ENCODE data around the gene UNC45B.
"Not testable (repeated sequence)": the region's sequence is repeated elsewhere in the genome, so short reads cannot be mapped to it uniquely, and the experiment has no call there.

UNC45B gene

GRCh38 chr17:35170968-35171771 lies 23.6 kb downstream of the UNC45B start:
- no peak for DNase-seq (ENCODE audit: low read depth, low spot score)

GRCh38 chr17:35171834-35172233 lies 24.2 kb downstream of the UNC45B start:
- no peak for DNase-seq (ENCODE audit: low read depth, low spot score)

GRCh38 chr17:35172321-35172720 lies 24.7 kb downstream of the UNC45B start:
- DNase-seq (ENCODE audit: low read depth, low spot score) = not testable (repeated sequence)

- no peak for DNase-seq (ENCODE audit: low read depth, low spot score)
Measured at GRCh38 chr17:35174835-35175334, 27.3 kb downstream of the UNC45B start.

GRCh38 chr17:35175638-35176415 lies 28.2 kb downstream of the UNC45B start:
- no peak for DNase-seq (ENCODE audit: low read depth, low spot score)

GRCh38 chr17:35176897-35177296 lies 29.3 kb downstream of the UNC45B start:
- DNase-seq (ENCODE audit: low read depth, low spot score) = no peak

GRCh38 chr17:35179379-35179778 lies 31.8 kb downstream of the UNC45B start:
- not testable (repeated sequence) for DNase-seq (ENCODE audit: low read depth, low spot score)

- no peak for DNase-seq (ENCODE audit: low read depth, low spot score)
Measured at GRCh38 chr17:35183332-35183731, 35.7 kb downstream of the UNC45B start.

GRCh38 chr17:35184274-35184673 lies 36.7 kb downstream of the UNC45B start:
- no peak for DNase-seq (ENCODE audit: low read depth, low spot score)

- DNase-seq (ENCODE audit: low read depth, low spot score) = no peak
Measured at GRCh38 chr17:35185849-35186248, 38.2 kb downstream of the UNC45B start.

GRCh38 chr17:35187481-35187880 lies 39.9 kb downstream of the UNC45B start:
- no peak for DNase-seq (ENCODE audit: low read depth, low spot score)

GRCh38 chr17:35188111-35188510 lies 40.5 kb downstream of the UNC45B start:
- DNase-seq (ENCODE audit: low read depth, low spot score) = no peak

GRCh38 chr17:35189291-35189690 lies 41.7 kb downstream of the UNC45B start:
- DNase-seq (ENCODE audit: low read depth, low spot score) = no peak

GRCh38 chr17:35191001-35191695 lies 43.5 kb downstream of the UNC45B start:
- DNase-seq (ENCODE audit: low read depth, low spot score) = no peak

GRCh38 chr17:35192708-35193107 lies 45.1 kb downstream of the UNC45B start:
- DNase-seq (ENCODE audit: low read depth, low spot score) = no peak

GRCh38 chr17:35194001-35194400 lies 46.4 kb downstream of the UNC45B start, which contains the start of gene SLC35G3:
TSS of gene SLC35G3 (minus strand) at chr17:35194393. CDS start at chr17:35194307, 86 bp downstream.
- not testable (repeated sequence) for DNase-seq (ENCODE audit: low read depth, low spot score)

- DNase-seq (ENCODE audit: low read depth, low spot score) = not testable (repeated sequence)
Measured at GRCh38 chr17:35195062-35195461, 47.4 kb downstream of the UNC45B start.

- DNase-seq (ENCODE audit: low read depth, low spot score) = not testable (repeated sequence)
Measured at GRCh38 chr17:35202582-35202981, 55.0 kb downstream of the UNC45B start.

GRCh38 chr17:35210741-35211140 lies 63.1 kb downstream of the UNC45B start:
- DNase-seq (ENCODE audit: low read depth, low spot score) = no peak

GRCh38 chr17:35212668-35213067 lies 65.1 kb downstream of the UNC45B start:
- no peak for DNase-seq (ENCODE audit: low read depth, low spot score)

- DNase-seq (ENCODE audit: low read depth, low spot score) = no peak
Measured at GRCh38 chr17:35213412-35213940, 65.9 kb downstream of the UNC45B start.

- no peak for DNase-seq (ENCODE audit: low read depth, low spot score)
Measured at GRCh38 chr17:35214192-35214591, 66.6 kb downstream of the UNC45B start.
